ENCODE measurements around the gene KCNQ1OT1.

GRCh38 chr11:2564008-2564530 lies 135.7 kb downstream of the KCNQ1OT1 start:
- TF ChIP-seq, protein P1, sequence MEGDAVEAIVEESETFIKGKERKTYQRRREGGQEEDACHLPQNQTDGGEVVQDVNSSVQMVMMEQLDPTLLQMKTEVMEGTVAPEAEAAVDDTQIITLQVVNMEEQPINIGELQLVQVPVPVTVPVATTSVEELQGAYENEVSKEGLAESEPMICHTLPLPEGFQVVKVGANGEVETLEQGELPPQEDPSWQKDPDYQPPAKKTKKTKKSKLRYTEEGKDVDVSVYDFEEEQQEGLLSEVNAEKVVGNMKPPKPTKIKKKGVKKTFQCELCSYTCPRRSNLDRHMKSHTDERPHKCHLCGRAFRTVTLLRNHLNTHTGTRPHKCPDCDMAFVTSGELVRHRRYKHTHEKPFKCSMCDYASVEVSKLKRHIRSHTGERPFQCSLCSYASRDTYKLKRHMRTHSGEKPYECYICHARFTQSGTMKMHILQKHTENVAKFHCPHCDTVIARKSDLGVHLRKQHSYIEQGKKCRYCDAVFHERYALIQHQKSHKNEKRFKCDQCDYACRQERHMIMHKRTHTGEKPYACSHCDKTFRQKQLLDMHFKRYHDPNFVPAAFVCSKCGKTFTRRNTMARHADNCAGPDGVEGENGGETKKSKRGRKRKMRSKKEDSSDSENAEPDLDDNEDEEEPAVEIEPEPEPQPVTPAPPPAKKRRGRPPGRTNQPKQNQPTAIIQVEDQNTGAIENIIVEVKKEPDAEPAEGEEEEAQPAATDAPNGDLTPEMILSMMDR (IDR thresholded peaks at IDR 0.05; ENCODE audit: low read depth, low read length), result no peak
- no peak for TF ChIP-seq EZH2phosphoT487 (IDR thresholded peaks at IDR 0.05; ENCODE audit: low read depth)

Data from OCI-LY3 (cell line).